Calu3 (cell line): ENCODE data around the gene GRK1. TPM values are rescaled to one million over a fixed set of nuclear protein-coding genes. Genes with fewer than 3 reads are reported as not detected.

Experiments
- BruUV-seq: library from RNA; stranded (reverse); fragments of 400-500 nt; replicated peaks from 2 replicates; lab custom pipeline; 2021; lab: Mats Ljungman, UMichigan
- CTCF ChIA-PET: fragments of 300-600 bp; sonication (Branson Sonifier 250); formaldehyde crosslinking; loops from one replicate; lab custom pipeline; 2022; ENCODE audit warnings: antibody characterized with exemption; lab: Charles Lee
- DNase-seq: peaks from one replicate; pipeline ENCODE4 v3.0.0; 2022
- H3K27ac Mint-ChIP-seq: one replicate; pipeline ENCODE4 v1.8.0; 2022; ENCODE audit warnings: mixed read lengths; ENCODE audit not compliant: unreplicated experiment
- H3K27me3 Mint-ChIP-seq: one replicate; pipeline ENCODE4 v1.8.0; 2022; ENCODE audit warnings: mixed read lengths; ENCODE audit not compliant: unreplicated experiment
- H3K36me3 Mint-ChIP-seq: one replicate; pipeline ENCODE4 v1.8.0; 2022; ENCODE audit warnings: mild to moderate bottlenecking, moderate library complexity, mixed read lengths; ENCODE audit not compliant: insufficient read depth, unreplicated experiment
- H3K4me1 Mint-ChIP-seq: one replicate; pipeline ENCODE4 v1.8.0; 2022; ENCODE audit warnings: mild to moderate bottlenecking, low read depth, mixed read lengths; ENCODE audit not compliant: unreplicated experiment
- H3K4me3 Mint-ChIP-seq: one replicate; pipeline ENCODE4 v1.8.0; 2022; ENCODE audit warnings: mild to moderate bottlenecking, low read depth, moderate library complexity, mixed read lengths; ENCODE audit not compliant: unreplicated experiment
- H3K9me3 Mint-ChIP-seq: one replicate; pipeline ENCODE4 v1.8.0; 2022; ENCODE audit warnings: low read depth, mixed read lengths; ENCODE audit not compliant: unreplicated experiment
- intact Hi-C: fragments of 100-400 bp; cut with micrococcal nuclease; formaldehyde crosslinking; loops from one replicate; pipeline ENCODE4 v1.10.0; 2022; ENCODE audit not compliant: unreplicated experiment
- total RNA-seq: library from RNA; stranded (reverse); gene quantifications from 2 replicates; pipeline ENCODE4 v1.2.3, GENCODE V29; 2022
- TF ChIP-seq, protein P1 (sequence below): fragments of 200-600 bp; IDR thresholded peaks from one replicate; pipeline ENCODE4 v1.8.0; 2022; ENCODE audit warnings: antibody characterized with exemption; ENCODE audit not compliant: unreplicated experiment

The GRK1 gene
- total RNA-seq, 1 experiment from 2014 or later: not detected

DNA sequence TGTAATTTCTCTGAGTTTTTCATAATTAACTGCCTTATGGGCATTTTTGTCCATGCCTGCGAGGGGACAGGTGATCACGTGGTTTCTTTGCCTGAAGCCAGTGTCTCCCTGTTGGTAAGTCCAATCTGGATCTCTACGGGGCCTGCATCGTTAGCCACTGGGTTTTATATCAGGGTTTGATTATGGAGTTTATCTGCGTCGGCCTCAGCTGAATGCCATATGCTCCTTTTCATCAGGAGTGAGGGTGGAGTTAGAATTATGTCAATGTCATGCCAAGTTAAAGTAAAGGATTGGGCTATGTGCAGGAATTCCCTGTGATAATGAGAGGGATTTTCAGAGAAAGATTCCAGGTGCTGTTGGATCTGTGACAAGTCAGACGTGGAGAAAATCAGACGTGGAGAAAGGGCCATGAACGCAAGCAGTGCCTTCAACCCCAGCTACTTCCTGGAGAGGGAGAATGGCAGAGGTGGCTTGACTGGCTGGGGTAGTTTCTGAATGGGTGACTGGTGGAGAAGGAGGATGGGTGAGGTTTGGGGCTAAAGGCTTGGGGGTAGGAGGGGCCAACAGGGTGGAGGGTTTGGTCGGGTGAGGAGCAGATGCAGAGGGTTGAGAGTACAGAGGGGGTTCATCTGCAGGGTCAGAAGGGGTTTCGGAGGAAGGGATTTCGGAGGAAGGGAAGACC lies 116.3 kb downstream of the GRK1 start:
- no TSS peak for BruUV-seq

DNA sequence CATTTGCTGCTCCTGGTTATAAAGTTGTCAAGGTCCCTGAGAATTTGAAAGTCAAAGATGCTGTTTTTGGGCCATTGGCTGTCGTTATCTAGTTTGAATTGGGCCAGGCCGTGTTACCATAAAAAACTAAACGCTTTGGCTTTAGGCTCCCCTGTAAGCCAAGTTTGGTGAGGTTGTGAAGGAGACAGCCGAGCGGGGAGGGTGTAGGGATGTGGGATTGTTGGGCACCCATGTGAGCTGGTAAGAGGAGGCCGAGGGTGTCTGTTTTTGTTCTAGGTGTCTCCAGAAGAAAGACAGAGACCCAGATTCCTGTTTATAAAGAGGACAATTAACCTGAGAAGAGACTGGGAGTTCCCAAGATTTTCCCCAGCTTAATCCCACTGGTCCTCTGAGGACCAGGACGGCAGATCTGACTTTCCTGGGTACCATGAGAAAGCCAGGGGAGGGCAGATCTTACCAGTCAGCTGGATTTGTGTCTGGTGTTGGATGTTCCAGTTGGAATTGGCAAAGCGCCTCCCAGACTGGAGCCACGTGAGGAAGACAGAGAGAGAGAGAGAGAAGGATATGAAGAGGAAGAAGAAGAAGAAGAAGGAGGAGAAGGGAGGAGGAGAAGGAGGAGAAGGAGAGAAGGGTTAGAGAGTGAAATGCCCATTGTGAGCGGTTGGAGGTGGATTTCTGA lies 117.1 kb downstream of the GRK1 start:
- Mint-ChIP-seq H3K4me1 (no peaks in the 10 kb centered on the region), H3K27me3 (peaks cover 12% of the 10 kb centered on the region), H3K4me3 (no peak overlapping the region), H3K27ac (no peak overlapping the region), H3K36me3 (no peaks in the 10 kb centered on the region), H3K9me3 (peaks cover 2% of the 10 kb centered on the region)
- no TSS peak for BruUV-seq
- TF ChIP-seq, protein P1, sequence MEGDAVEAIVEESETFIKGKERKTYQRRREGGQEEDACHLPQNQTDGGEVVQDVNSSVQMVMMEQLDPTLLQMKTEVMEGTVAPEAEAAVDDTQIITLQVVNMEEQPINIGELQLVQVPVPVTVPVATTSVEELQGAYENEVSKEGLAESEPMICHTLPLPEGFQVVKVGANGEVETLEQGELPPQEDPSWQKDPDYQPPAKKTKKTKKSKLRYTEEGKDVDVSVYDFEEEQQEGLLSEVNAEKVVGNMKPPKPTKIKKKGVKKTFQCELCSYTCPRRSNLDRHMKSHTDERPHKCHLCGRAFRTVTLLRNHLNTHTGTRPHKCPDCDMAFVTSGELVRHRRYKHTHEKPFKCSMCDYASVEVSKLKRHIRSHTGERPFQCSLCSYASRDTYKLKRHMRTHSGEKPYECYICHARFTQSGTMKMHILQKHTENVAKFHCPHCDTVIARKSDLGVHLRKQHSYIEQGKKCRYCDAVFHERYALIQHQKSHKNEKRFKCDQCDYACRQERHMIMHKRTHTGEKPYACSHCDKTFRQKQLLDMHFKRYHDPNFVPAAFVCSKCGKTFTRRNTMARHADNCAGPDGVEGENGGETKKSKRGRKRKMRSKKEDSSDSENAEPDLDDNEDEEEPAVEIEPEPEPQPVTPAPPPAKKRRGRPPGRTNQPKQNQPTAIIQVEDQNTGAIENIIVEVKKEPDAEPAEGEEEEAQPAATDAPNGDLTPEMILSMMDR: no peak
- CTCF ChIA-PET: no interaction called here
- no peak for DNase-seq
- intact Hi-C loops: no loop called here

More for the DNA sequence above, 116.3 kb downstream of the GRK1 start:
- intact Hi-C loops: no loop called here
- TF ChIP-seq, protein P1: no peak
- no peak overlapping the region for H3K4me3 Mint-ChIP-seq
- no peaks in the 10 kb centered on the region for H3K36me3 Mint-ChIP-seq
- CTCF ChIA-PET: no interaction called here
- peaks cover 19% of the 10 kb centered on the region for H3K27me3 Mint-ChIP-seq
- DNase-seq: no peak
- no peaks in the 10 kb centered on the region for H3K4me1 Mint-ChIP-seq
- peaks cover 2% of the 10 kb centered on the region for H3K9me3 Mint-ChIP-seq
- H3K27ac Mint-ChIP-seq: no peak overlapping the region

DNA sequence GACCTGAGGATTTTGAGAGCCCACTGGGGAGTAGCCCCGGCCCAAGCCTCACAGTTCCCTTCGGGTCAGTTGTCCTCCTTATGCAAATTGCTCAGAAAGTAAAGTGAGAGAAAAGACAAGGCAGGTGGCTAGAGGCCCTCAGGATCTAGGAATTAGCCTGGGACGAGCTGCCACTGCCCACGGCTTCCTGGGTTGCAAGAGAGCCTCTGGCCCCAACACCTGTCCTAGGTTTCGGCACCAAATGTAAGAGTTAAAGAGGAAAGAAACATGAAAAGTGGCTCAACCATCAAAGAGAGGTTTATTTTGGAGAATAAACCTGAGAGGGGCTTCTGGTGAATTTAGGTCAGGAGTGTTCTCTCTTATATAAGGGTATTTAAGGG lies 117.6 kb downstream of the GRK1 start:
- intact Hi-C loops: no loop called here
- Mint-ChIP-seq H3K9me3 (peaks cover 2% of the 10 kb centered on the region), H3K27ac (no peak overlapping the region), H3K4me3 (no peak overlapping the region), H3K36me3 (no peaks in the 10 kb centered on the region), H3K4me1 (no peaks in the 10 kb centered on the region), H3K27me3 (peaks cover 7% of the 10 kb centered on the region)
- CTCF ChIA-PET: no interaction called here
- TF ChIP-seq, protein P1: no peak
- no peak for DNase-seq
- no TSS peak for BruUV-seq

DNA sequence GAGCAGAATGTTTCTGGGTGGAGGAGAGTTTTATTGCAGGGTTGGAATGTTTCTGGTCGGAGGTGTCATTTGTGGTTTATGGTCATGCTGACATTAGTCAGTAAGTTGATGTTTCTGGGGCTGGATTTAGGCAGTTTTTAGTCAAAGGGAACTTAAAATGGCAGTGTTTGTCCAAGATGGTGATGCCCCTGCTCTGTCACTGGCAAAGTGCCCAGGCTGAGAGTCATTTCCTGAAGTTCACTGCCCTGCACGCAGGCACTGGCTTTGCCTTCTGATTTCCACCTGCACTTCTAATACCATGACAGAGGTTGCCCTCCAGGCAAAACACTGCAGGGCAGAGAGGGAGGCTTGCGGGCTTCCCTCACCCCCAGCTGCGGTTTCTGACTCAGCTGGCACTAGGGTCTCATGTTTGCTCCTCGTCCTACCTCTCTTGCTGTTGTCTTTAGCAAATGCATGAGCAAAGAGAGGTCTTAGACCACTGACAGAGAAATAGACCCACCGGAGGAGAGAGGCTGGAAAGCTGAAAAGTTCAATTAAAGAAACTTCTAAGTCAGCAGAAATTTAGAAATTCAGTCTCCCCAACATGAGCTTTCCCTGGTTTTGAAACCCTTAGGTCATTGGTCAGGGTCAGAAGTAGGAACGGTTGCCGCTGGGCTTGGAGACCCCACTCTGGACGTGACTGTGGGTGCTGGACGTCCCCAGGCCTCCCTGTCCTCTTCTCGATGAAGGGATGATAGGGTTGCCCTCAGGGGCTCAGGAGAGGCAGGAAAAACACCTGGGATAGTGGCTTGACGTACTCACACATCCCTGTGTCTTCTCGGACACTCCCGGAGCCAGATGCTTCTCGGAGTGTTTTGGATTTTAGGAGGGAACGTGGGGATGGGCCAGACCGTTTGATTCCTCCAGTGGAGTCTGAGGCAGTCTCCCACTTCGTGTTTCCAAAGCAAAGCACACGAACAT lies 118.3 kb downstream of the GRK1 start:
- Mint-ChIP-seq H3K4me3 (no peak overlapping the region), H3K27ac (no peak overlapping the region), H3K36me3 (no peaks in the 10 kb centered on the region), H3K9me3 (peaks cover 2% of the 10 kb centered on the region), H3K27me3 (peaks cover 7% of the 10 kb centered on the region), H3K4me1 (no peaks in the 10 kb centered on the region)
- DNase-seq: no peak
- TF ChIP-seq, protein P1: no peak
- BruUV-seq: no TSS peak
- intact Hi-C loops: no loop called here
- CTCF ChIA-PET: no interaction called here
